GM12892 (cell line): ENCODE measurements around the gene INPP4B.

Source experiments
- POLR2A ChIP-seq: IDR thresholded peaks from 2 replicates; pipeline ENCODE4 v1.6.1; 2011; ENCODE audit warnings: low read depth, low read length, control low read depth
- POLR2AphosphoS5 ChIP-seq: IDR thresholded peaks from 2 replicates; pipeline ENCODE4 v1.6.1; 2011; ENCODE audit warnings: low read depth, low read length, control low read depth

GRCh38 chr4:142218726-142219125 is 627.4 kb downstream of the INPP4B start:
- TF ChIP-seq POLR2A (no peak), POLR2AphosphoS5 (no peak)
